Measurements from ENCODE around the gene PLA1A. TPM values are rescaled to one million over a fixed set of nuclear protein-coding genes. Genes with fewer than 3 reads are reported as not detected.

PLA1A gene
- total and polyA plus RNA-seq, 10 of the 15 experiments (the other 5 are each of a cell fraction or from before 2014, with no cell fraction given) = 2.9 to 106 (median 4.8) TPM

DNA sequence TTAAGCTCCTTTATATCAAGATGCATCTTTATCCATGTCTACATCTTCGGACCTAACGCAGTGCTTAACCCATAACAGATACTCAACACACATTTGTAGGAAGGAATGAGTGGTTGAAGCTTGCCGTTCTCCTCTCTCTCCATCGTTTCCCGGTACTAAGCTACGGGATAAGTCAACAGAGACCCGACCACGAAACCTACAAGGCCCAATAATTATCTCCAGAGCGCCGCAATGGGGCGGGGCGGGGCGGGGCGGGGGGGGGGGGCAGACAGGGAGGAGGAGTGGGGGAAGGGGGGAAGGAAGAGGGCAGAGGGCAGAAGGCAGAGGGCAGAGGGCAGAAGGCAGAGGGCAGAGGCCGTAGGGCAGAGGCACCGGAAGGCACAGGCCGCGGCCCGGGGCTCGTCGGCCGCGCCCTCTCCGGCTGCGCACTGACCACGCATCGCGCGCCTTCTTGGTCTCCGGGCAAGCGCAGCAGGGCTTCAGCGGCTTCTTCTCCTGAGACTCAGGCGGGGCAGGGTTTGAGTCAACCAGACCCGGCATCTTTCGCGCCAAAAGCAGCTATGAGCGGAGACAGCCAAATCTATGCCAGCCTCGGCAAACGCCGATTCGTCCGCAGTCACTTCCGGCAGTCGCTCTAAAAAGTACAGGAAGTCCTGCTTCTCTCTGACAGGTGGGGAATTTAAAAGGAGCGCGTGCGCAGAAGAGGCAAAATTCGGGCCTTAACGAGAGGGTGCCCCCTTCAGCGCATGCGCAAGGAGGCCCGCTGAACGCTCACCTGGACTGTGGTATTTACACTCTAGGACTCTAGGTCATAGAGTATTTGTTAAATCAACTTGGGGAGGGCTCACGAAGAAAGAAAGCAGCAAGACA lies 79.3 kb downstream of the PLA1A start, which contains the start of gene COX17 (continued):
- TF ChIP-seq, protein P1, sequence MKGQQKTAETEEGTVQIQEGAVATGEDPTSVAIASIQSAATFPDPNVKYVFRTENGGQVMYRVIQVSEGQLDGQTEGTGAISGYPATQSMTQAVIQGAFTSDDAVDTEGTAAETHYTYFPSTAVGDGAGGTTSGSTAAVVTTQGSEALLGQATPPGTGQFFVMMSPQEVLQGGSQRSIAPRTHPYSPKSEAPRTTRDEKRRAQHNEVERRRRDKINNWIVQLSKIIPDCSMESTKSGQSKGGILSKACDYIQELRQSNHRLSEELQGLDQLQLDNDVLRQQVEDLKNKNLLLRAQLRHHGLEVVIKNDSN (IDR thresholded peaks at IDR 0.05; ENCODE audit: borderline replicate concordance, extremely low read length, insufficient read depth, low read depth, low read length) = no peak
- no peak for TF ChIP-seq RAD51 (IDR thresholded peaks at IDR 0.05)
- TF ChIP-seq SP1 (IDR thresholded peaks at IDR 0.05; ENCODE audit: low read depth, low read length) = no peak
- TF ChIP-seq, protein P2, sequence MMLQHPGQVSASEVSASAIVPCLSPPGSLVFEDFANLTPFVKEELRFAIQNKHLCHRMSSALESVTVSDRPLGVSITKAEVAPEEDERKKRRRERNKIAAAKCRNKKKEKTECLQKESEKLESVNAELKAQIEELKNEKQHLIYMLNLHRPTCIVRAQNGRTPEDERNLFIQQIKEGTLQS (IDR thresholded peaks at IDR 0.05; ENCODE audit: borderline replicate concordance, extremely low read depth, low read depth, low read length) = no peak
- TF ChIP-seq CREB1 (IDR thresholded peaks at IDR 0.05; ENCODE audit: low read depth) = peak; percentile 40; the same call in 1 of the 2 replicates
- no peak for TF ChIP-seq IRF4 (IDR thresholded peaks at IDR 0.05; ENCODE audit: low read depth, low read length)
- TF ChIP-seq NFIC (IDR thresholded peaks at IDR 0.05; ENCODE audit: low read depth, low read length) = no peak
- TF ChIP-seq TCF3 (IDR thresholded peaks at IDR 0.05; ENCODE audit: borderline replicate concordance, insufficient read depth, low read depth, low read length) = no peak
- no peak for TF ChIP-seq RAD21 (IDR thresholded peaks at IDR 0.05; ENCODE audit: insufficient read depth, low read depth, low read length)
- peak; percentile 37 for TF ChIP-seq RELA (IDR thresholded peaks at IDR 0.05; ENCODE audit: borderline replicate concordance, partially characterized antibody)
- TF ChIP-seq ZNF24 (IDR thresholded peaks at IDR 0.05) = no peak
- TF ChIP-seq, protein P3, sequence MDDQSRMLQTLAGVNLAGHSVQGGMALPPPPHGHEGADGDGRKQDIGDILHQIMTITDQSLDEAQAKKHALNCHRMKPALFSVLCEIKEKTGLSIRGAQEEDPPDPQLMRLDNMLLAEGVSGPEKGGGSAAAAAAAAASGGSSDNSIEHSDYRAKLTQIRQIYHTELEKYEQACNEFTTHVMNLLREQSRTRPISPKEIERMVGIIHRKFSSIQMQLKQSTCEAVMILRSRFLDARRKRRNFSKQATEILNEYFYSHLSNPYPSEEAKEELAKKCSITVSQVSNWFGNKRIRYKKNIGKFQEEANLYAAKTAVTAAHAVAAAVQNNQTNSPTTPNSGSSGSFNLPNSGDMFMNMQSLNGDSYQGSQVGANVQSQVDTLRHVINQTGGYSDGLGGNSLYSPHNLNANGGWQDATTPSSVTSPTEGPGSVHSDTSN (IDR thresholded peaks at IDR 0.05; ENCODE audit: insufficient replicate concordance, low read depth, low read length) = peak; percentile 35
- 0 out of 4 replicates have a peak, but pooled peaks have one; percentile 3 to 28 for TF ChIP-seq EP300 (IDR thresholded peaks at IDR 0.05; ENCODE audit: borderline replicate concordance in 1 of 2, control insufficient read depth in 1 of 2, low read depth in 2 of 2, low read length in 2 of 2)
- TF ChIP-seq, protein P4, sequence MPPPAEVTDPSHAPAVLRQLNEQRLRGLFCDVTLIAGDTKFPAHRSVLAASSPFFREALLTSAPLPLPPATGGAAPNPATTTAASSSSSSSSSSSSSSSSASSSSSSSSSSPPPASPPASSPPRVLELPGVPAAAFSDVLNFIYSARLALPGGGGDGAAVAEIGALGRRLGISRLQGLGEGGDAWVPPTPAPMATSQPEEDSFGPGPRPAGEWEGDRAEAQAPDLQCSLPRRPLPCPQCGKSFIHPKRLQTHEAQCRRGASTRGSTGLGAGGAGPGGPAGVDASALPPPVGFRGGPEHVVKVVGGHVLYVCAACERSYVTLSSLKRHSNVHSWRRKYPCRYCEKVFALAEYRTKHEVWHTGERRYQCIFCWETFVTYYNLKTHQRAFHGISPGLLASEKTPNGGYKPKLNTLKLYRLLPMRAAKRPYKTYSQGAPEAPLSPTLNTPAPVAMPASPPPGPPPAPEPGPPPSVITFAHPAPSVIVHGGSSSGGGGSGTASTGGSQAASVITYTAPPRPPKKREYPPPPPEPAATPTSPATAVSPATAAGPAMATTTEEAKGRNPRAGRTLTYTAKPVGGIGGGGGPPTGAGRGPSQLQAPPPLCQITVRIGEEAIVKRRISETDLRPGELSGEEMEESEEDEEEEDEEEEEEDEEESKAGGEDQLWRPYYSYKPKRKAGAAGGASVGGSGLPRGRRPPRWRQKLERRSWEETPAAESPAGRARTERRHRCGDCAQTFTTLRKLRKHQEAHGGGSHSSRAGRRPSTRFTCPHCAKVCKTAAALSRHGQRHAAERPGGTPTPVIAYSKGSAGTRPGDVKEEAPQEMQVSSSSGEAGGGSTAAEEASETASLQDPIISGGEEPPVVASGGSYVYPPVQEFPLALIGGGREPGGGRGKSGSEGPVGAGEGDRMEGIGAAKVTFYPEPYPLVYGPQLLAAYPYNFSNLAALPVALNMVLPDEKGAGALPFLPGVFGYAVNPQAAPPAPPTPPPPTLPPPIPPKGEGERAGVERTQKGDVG (CRISPR knock-in tag; IDR thresholded peaks at IDR 0.05) = no peak
- no peak for TF ChIP-seq ASH2L (IDR thresholded peaks at IDR 0.05; ENCODE audit: borderline replicate concordance, low read depth)
- TF ChIP-seq, protein P5, sequence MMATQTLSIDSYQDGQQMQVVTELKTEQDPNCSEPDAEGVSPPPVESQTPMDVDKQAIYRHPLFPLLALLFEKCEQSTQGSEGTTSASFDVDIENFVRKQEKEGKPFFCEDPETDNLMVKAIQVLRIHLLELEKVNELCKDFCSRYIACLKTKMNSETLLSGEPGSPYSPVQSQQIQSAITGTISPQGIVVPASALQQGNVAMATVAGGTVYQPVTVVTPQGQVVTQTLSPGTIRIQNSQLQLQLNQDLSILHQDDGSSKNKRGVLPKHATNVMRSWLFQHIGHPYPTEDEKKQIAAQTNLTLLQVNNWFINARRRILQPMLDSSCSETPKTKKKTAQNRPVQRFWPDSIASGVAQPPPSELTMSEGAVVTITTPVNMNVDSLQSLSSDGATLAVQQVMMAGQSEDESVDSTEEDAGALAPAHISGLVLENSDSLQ (IDR thresholded peaks at IDR 0.05) = peak; percentile 92
- TF ChIP-seq STAT3 (IDR thresholded peaks at IDR 0.05; ENCODE audit: low read depth, low read length) = no peak
- 0 out of 2 replicates have a peak, but pooled peaks have one; percentile 22 for TF ChIP-seq RFX5 (IDR thresholded peaks at IDR 0.05; ENCODE audit: low read depth, low read length)

Data from GM12878 (cell line).